Measurements from ENCODE around the gene FERMT3. TPM values are rescaled to one million over a fixed set of nuclear protein-coding genes. Genes with fewer than 3 reads are reported as not detected.

The FERMT3 gene
- total and polyA plus RNA-seq, 2 of the 13 experiments (the other 11 are each of a cell fraction or from before 2014, with no cell fraction given) = 0.29 TPM; not detected in 1

GRCh38 chr11:64269540-64270220, 63.2 kb downstream of the FERMT3 start (continued):
- peak; percentile 59 for TF ChIP-seq ZNF883 (CRISPR knock-in tag; IDR thresholded peaks at IDR 0.05; ENCODE audit: not compliant biosample characterization)
- no peak; the same call in none of the 2 replicates for TF ChIP-seq ZNF839 (CRISPR knock-in tag; IDR thresholded peaks at IDR 0.05; ENCODE audit: borderline replicate concordance)
- TF ChIP-seq, protein P1, sequence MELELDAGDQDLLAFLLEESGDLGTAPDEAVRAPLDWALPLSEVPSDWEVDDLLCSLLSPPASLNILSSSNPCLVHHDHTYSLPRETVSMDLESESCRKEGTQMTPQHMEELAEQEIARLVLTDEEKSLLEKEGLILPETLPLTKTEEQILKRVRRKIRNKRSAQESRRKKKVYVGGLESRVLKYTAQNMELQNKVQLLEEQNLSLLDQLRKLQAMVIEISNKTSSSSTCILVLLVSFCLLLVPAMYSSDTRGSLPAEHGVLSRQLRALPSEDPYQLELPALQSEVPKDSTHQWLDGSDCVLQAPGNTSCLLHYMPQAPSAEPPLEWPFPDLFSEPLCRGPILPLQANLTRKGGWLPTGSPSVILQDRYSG (CRISPR knock-in tag; IDR thresholded peaks at IDR 0.05) = no peak
- peak; percentile 30; the same call in 1 of the 2 replicates for TF ChIP-seq TFE3 (CRISPR knock-in tag; IDR thresholded peaks at IDR 0.05)
- no peak for TF ChIP-seq ZBTB44 (CRISPR knock-in tag; IDR thresholded peaks at IDR 0.05)
- TF ChIP-seq, protein P2, sequence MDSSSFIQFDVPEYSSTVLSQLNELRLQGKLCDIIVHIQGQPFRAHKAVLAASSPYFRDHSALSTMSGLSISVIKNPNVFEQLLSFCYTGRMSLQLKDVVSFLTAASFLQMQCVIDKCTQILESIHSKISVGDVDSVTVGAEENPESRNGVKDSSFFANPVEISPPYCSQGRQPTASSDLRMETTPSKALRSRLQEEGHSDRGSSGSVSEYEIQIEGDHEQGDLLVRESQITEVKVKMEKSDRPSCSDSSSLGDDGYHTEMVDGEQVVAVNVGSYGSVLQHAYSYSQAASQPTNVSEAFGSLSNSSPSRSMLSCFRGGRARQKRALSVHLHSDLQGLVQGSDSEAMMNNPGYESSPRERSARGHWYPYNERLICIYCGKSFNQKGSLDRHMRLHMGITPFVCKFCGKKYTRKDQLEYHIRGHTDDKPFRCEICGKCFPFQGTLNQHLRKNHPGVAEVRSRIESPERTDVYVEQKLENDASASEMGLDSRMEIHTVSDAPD (CRISPR knock-in tag; IDR thresholded peaks at IDR 0.05) = no peak; the same call in 1 of the 2 replicates
- no peak for TF ChIP-seq LCORL (IDR thresholded peaks at IDR 0.05)
- no peak; the same call in none of the 2 replicates for TF ChIP-seq LCORL (CRISPR knock-in tag; IDR thresholded peaks at IDR 0.05)
- TF ChIP-seq ATF1 (CRISPR knock-in tag; IDR thresholded peaks at IDR 0.05) = peak; percentile 42
- TF ChIP-seq ZNF761 (CRISPR knock-in tag; conservative IDR thresholded peaks at IDR 0.05) = no peak; the same call in 1 of the 2 replicates
- TF ChIP-seq NR2F6 (IDR thresholded peaks at IDR 0.05) = peak; percentile 52
- peak; percentile 83 for TF ChIP-seq NR2F6 (CRISPR knock-in tag; IDR thresholded peaks at IDR 0.05)
- no peak for TF ChIP-seq HOXA7 (CRISPR knock-in tag; IDR thresholded peaks at IDR 0.05)
- 0 out of 2 replicates have a peak, but pooled peaks have one; percentile 63 for TF ChIP-seq EEA1 (CRISPR knock-in tag; IDR thresholded peaks at IDR 0.05; ENCODE audit: borderline replicate concordance)
- TF ChIP-seq ZNF891 (CRISPR knock-in tag; IDR thresholded peaks at IDR 0.05) = no peak; the same call in 1 of the 2 replicates
- no peak for TF ChIP-seq TBP (CRISPR knock-in tag; IDR thresholded peaks at IDR 0.05)
- TF ChIP-seq ZNF468 (CRISPR knock-in tag; IDR thresholded peaks at IDR 0.05) = no peak
- TF ChIP-seq E2F5 (CRISPR knock-in tag; conservative IDR thresholded peaks at IDR 0.05) = no peak
- peak; percentile 79 for TF ChIP-seq MEF2D (CRISPR knock-in tag; IDR thresholded peaks at IDR 0.05)
- TF ChIP-seq NBN (conservative IDR thresholded peaks at IDR 0.05) = no peak
- TF ChIP-seq IRF2 (CRISPR knock-in tag; IDR thresholded peaks at IDR 0.05) = peak; percentile 79; the same call in 1 of the 2 replicates
- no peak for TF ChIP-seq CBX1 (IDR thresholded peaks at IDR 0.05; ENCODE audit: low read depth)
- no peak for TF ChIP-seq ATRX (CRISPR knock-in tag; IDR thresholded peaks at IDR 0.05; ENCODE audit: borderline replicate concordance)
- TF ChIP-seq ZNF496 (CRISPR knock-in tag; IDR thresholded peaks at IDR 0.05; ENCODE audit: insufficient replicate concordance) = no peak
- TF ChIP-seq RFX5 (IDR thresholded peaks at IDR 0.05; ENCODE audit: low read depth, low read length) = no peak
- peak; percentile 70 for TF ChIP-seq CREB1 (IDR thresholded peaks at IDR 0.05)
- TF ChIP-seq CREB1 (CRISPR knock-in tag; IDR thresholded peaks at IDR 0.05) = peak; percentile 93
